ENCODE results near the gene ZNF335.

DNA sequence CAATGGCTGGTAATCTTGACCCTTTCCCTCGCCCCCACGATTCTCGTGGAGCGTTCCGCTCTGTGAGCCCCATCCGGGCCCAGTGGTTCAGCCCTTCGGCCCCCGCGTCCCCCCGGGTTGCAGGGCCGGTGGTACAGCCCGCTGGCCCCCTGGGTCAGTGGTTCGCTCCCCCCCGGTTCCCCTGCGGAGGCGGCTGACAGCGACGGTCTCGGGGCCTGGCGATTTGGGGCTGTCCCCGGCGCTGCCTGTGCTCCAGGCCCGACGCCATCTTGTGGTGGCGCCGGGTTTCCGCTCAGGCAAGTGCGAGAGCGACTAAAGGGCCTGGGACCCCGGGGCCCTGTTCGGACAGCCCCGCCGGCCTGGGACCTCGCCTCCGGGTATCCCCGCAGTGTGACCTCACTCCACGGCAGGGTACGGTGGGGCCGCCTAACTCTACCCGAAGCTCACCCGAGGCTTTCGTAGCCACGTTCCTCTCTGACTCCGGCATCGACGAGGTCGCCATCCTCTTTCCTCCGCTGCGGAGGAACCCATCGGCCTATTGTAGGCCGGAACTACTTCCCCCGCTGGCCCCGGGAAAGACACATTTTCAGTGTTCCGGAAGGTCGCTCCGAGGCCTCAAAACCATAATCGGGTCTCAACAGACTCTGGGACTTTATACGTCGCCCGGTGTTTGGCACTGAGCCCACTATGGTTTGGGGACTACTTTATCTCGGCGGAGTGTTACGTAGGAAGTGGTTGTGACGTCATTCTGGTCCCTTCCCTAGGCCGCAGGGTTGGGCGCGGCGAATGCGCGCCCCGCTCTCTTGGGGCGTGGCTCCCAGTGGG lies at the start of gene ZNF335:
- TF ChIP-seq EZH2phosphoT487 (IDR thresholded peaks at IDR 0.05) (no peak), EZH2 (IDR thresholded peaks at IDR 0.05) (no peak)
- TF ChIP-seq, protein P1, sequence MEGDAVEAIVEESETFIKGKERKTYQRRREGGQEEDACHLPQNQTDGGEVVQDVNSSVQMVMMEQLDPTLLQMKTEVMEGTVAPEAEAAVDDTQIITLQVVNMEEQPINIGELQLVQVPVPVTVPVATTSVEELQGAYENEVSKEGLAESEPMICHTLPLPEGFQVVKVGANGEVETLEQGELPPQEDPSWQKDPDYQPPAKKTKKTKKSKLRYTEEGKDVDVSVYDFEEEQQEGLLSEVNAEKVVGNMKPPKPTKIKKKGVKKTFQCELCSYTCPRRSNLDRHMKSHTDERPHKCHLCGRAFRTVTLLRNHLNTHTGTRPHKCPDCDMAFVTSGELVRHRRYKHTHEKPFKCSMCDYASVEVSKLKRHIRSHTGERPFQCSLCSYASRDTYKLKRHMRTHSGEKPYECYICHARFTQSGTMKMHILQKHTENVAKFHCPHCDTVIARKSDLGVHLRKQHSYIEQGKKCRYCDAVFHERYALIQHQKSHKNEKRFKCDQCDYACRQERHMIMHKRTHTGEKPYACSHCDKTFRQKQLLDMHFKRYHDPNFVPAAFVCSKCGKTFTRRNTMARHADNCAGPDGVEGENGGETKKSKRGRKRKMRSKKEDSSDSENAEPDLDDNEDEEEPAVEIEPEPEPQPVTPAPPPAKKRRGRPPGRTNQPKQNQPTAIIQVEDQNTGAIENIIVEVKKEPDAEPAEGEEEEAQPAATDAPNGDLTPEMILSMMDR (IDR thresholded peaks at IDR 0.05), result peak; percentile 39
